CD14-positive monocyte (primary cell): ENCODE results near the gene NPM1. TPM values are rescaled to one million over a fixed set of nuclear protein-coding genes. Genes with fewer than 3 reads are reported as not detected.

Experiments used
- DNase-seq, 3 donors: peaks; one replicate each; pipeline ENCODE4 v3.0.0-alpha.2; 2011 to 2022
- H2AFZ ChIP-seq: 2 replicates; pipeline ENCODE4 v1.6.0; 2012; ENCODE audit warnings: mild to moderate bottlenecking, low read depth, low read length, inconsistent platforms; ENCODE audit not compliant: insufficient read depth, poor library complexity, severe bottlenecking
- H3K27ac ChIP-seq, 2 donors: 1 replicate in 1 of 2; 2 replicates in 1 of 2; pipeline ENCODE4 v1.5.1; 2012 to 2013; ENCODE audit warnings: low read length in 2 of 2, control low read depth in 1 of 2, inconsistent platforms in 1 of 2, low read depth in 1 of 2, mild to moderate bottlenecking in 1 of 2
- H3K27me3 ChIP-seq, 2 donors: one replicate each; pipeline versions ENCODE4 v1.6.0 to v1.6.1; 2011 to 2013; ENCODE audit warnings: low read length in 2 of 2; ENCODE audit not compliant: control insufficient read depth in 2 of 2, insufficient read depth in 2 of 2
- H3K36me3 ChIP-seq, 2 donors: replicated peaks in 1 of 2; 1 replicate in 1 of 2; 2 replicates in 1 of 2; pipeline versions ENCODE4 v1.5.1 to v1.6.1; 2012 to 2013; ENCODE audit warnings: low read length in 2 of 2, control low read depth in 1 of 2, inconsistent platforms in 1 of 2, mild to moderate bottlenecking in 1 of 2; ENCODE audit not compliant: insufficient read depth in 2 of 2, control insufficient read depth in 1 of 2
- H3K4me1 ChIP-seq, 2 donors: 1 replicate in 1 of 2; 2 replicates in 1 of 2; pipeline versions ENCODE4 v1.5.1 to v1.6.1; 2012 to 2013; ENCODE audit warnings: low read length in 2 of 2, control low read depth in 1 of 2, inconsistent platforms in 1 of 2, mild to moderate bottlenecking in 1 of 2, moderate library complexity in 1 of 2; ENCODE audit not compliant: insufficient read depth in 2 of 2, control insufficient read depth in 1 of 2
- H3K4me2 ChIP-seq: replicated peaks from 2 replicates; pipeline ENCODE3; 2012; ENCODE audit warnings: low read length, moderate library complexity, mild to moderate bottlenecking; ENCODE audit not compliant: poor library complexity, severe bottlenecking; ENCODE audit errors: extremely low read depth
- H3K4me3 ChIP-seq, 3 experiments: fragments of 200-600 bp in 1 of 3; sonication (generic) in 1 of 3; replicated peaks in 1 of 3; 1 replicate in 2 of 3; 2 replicates in 1 of 3; pipeline ENCODE4 v1.5.1; 2011 to 2013; ENCODE audit warnings: low read length in 3 of 3, mild to moderate bottlenecking in 3 of 3, control low read depth in 2 of 3, low read depth in 2 of 3, inconsistent platforms in 1 of 3, moderate library complexity in 1 of 3
- H3K79me2 ChIP-seq: 2 replicates; pipeline ENCODE4 v1.6.0; 2012; ENCODE audit warnings: mild to moderate bottlenecking, control low read depth, inconsistent platforms, low read length, moderate library complexity; ENCODE audit not compliant: insufficient read depth
- H3K9ac ChIP-seq: 2 replicates; pipeline ENCODE4 v1.6.0; 2017; ENCODE audit warnings: low read length, mild to moderate bottlenecking; ENCODE audit not compliant: insufficient read depth, poor library complexity, severe bottlenecking
- H3K9me3 ChIP-seq, 2 donors: replicated peaks in 1 of 2; 1 replicate in 1 of 2; 2 replicates in 1 of 2; pipeline versions ENCODE4 v1.5.1 to v1.6.1; 2012 to 2013; ENCODE audit warnings: low read length in 2 of 2, control low read depth in 1 of 2; ENCODE audit not compliant: control insufficient read depth in 1 of 2, insufficient read depth in 1 of 2
- H4K20me1 ChIP-seq: 2 replicates; pipeline ENCODE4 v1.6.0; 2012; ENCODE audit warnings: mild to moderate bottlenecking, low read length, control low read depth, moderate library complexity; ENCODE audit not compliant: insufficient read depth
- H3K27ac Mint-ChIP-seq, 7 donors: one replicate each; pipeline ENCODE4 v1.8.0; 2020; ENCODE audit warnings: mild to moderate bottlenecking in 7 of 7, mixed read lengths in 7 of 7, moderate library complexity in 6 of 7, inconsistent platforms in 2 of 7
- H3K27me3 Mint-ChIP-seq, 3 donors: one replicate each; pipeline ENCODE4 v1.8.0; 2021 to 2022; ENCODE audit warnings: low read depth in 3 of 3, mild to moderate bottlenecking in 3 of 3, mixed read lengths in 3 of 3, moderate library complexity in 3 of 3, inconsistent platforms in 1 of 3
- H3K36me3 Mint-ChIP-seq, 2 donors: one replicate each; pipeline ENCODE4 v1.8.0; 2020; ENCODE audit warnings: mixed read lengths in 2 of 2, inconsistent platforms in 1 of 2, mild to moderate bottlenecking in 1 of 2
- H3K4me1 Mint-ChIP-seq: one replicate; pipeline ENCODE4 v1.8.0; 2020; ENCODE audit warnings: mild to moderate bottlenecking, mixed read lengths
- H3K4me3 Mint-ChIP-seq, 2 donors: one replicate each; pipeline ENCODE4 v1.8.0; 2020; ENCODE audit warnings: mild to moderate bottlenecking in 2 of 2, mixed read lengths in 2 of 2, moderate library complexity in 1 of 2
- H3K9me3 Mint-ChIP-seq, 7 donors: one replicate each; pipeline ENCODE4 v1.8.0; 2020 to 2022; ENCODE audit warnings: mixed read lengths in 7 of 7, mild to moderate bottlenecking in 6 of 7, moderate library complexity in 6 of 7, inconsistent platforms in 2 of 7
- WGBS: methylation state at CpG from one replicate; pipeline ENCODE4 v1.1.5; 2013; ENCODE audit warnings: missing lambda C conversion rate; ENCODE audit not compliant: insufficient coverage; 5-methylcytosine and 5-hydroxymethylcytosine counted together
- intact Hi-C, 2 donors: fragments of 100-400 bp; cut with micrococcal nuclease; formaldehyde crosslinking; loops; one replicate each; pipeline versions ENCODE4 v1.15.0 to v1.15.1; 2023
- polyA plus RNA-seq, 3 donors: library from polyadenylated mRNA; depleted of rRNA in 1 of 3; unstranded in 2 of 3; stranded (reverse) in 1 of 3; fragments of 300-500 nt in 2 of 3; fragments of >200 nt in 1 of 3; fragmentation: Illumina TruSeq in 2 of 3; gene quantifications; 1 replicate in 2 of 3; 2 replicates in 1 of 3; pipeline ENCODE4 v1.2.3, GENCODE V29; 2012 to 2021
- TF ChIP-seq, protein P1 (sequence below): fragments of 200-600 bp; IDR thresholded peaks from one replicate; pipeline ENCODE4 v1.8.0; 2022; ENCODE audit warnings: antibody characterized with exemption, mild to moderate bottlenecking

NPM1 gene
- polyA plus RNA-seq, 3 donors: 102 to 191 (median 188) TPM

DNA sequence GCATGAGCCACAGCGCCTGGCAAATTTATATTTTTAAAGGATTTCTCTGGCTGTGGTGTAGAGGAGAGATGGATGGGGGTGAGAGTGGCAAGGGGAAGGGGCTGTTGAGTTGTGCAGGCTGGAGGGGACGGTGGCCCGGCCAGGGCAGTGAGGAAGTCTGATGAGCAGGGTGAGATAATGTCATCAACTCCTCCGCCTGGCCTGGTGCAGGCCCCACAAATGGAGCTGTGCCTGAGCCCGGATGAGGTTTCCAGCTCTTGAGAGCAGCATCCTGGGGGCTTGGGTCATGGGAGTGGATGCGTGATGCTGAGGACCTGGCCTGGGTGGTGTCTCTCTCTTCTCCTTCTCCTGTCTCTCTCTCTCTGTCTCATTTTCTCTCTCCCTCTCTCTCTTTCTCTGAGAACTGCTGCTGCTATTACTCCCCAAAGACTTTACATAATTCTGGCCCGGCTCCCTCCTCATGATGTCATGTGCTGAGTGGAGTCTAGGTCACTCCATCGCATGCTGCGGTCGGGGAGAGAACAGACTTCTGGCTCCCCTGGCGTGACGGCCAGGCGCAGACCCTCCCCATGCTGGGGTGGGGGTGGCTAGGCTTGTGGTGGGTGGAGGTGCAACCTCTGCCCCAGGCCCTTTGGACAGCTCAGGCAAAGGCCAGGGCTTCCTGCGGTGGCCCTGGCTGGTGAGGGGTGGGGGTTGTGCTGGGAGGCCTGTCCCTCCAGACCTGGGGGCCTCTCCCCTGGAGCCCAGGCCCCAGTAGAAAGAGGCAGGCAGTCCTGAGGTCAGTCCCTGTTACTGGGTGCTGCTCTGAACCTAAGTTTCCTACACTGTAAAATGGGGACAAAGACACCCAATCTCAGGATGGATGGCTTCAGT is 58.2 kb downstream of the NPM1 start:
- Histone ChIP-seq H3K4me1 (peaks cover 0 to 8% of the 10 kb centered on the region in 2 donors), H3K27ac (no peak overlapping the region), H3K27me3 (peaks cover 3 to 14% of the 10 kb centered on the region in 2 donors), H3K4me3 (no peak overlapping the region), H3K4me2 (no peak overlapping the region), H3K79me2 (no peaks in the 10 kb centered on the region), H3K36me3 (no peaks in the 10 kb centered on the region), H3K9ac (no peak overlapping the region), H4K20me1 (no peaks in the 10 kb centered on the region), H3K9me3 (no peaks in the 10 kb centered on the region), H2AFZ (no peak overlapping the region)
- TF ChIP-seq, protein P1, sequence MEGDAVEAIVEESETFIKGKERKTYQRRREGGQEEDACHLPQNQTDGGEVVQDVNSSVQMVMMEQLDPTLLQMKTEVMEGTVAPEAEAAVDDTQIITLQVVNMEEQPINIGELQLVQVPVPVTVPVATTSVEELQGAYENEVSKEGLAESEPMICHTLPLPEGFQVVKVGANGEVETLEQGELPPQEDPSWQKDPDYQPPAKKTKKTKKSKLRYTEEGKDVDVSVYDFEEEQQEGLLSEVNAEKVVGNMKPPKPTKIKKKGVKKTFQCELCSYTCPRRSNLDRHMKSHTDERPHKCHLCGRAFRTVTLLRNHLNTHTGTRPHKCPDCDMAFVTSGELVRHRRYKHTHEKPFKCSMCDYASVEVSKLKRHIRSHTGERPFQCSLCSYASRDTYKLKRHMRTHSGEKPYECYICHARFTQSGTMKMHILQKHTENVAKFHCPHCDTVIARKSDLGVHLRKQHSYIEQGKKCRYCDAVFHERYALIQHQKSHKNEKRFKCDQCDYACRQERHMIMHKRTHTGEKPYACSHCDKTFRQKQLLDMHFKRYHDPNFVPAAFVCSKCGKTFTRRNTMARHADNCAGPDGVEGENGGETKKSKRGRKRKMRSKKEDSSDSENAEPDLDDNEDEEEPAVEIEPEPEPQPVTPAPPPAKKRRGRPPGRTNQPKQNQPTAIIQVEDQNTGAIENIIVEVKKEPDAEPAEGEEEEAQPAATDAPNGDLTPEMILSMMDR: no peak
- H3K27me3 Mint-ChIP-seq: peaks cover 14 to 36% (median 28%) of the 10 kb centered on the region in 3 donors
- H3K36me3 Mint-ChIP-seq: no peaks in the 10 kb centered on the region
- H3K4me1 Mint-ChIP-seq: peaks cover 8% of the 10 kb centered on the region
- no peak overlapping the region for H3K27ac Mint-ChIP-seq
- WGBS: 98% methylated on average over 12 of the region's 14 CpGs
- no peak overlapping the region for H3K4me3 Mint-ChIP-seq
- intact Hi-C loops: no loop called here
- H3K9me3 Mint-ChIP-seq: peaks cover 0 to 2% (median 0%) of the 10 kb centered on the region in 7 donors
- DNase-seq: no peak

DNA sequence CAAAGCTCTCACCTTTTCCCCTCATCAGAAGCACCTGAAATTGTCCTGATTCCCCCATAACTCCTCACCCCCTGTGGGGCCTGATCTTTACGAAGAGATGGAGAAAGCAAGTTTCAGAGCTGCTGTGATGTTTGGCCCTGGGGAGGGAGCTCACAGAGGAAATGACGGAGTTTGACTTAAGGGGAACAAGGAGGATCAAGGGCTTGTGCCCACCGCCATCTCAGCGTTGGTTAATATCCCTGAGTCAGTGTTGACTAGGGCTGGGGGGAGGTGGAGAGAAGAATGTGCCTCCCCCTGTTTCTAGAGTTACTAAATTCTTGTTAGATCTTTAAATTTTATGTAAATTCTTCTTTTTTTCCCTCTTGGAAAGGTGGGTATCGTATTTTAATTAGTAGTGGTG is 59.6 kb downstream of the NPM1 start:
- Mint-ChIP-seq H3K27ac (no peak overlapping the region), H3K4me1 (peaks cover 12% of the 10 kb centered on the region), H3K4me3 (no peak overlapping the region), H3K36me3 (no peaks in the 10 kb centered on the region), H3K27me3 (peaks cover 26 to 48% (median 38%) of the 10 kb centered on the region in 3 donors), H3K9me3 (peaks cover 0 to 2% (median 0%) of the 10 kb centered on the region in 7 donors)
- H3K9ac ChIP-seq: no peak overlapping the region
- no peak overlapping the region for H3K27ac ChIP-seq
- WGBS: 57% methylated on average over 1 of the region's 5 CpGs
- H3K79me2 ChIP-seq: no peaks in the 10 kb centered on the region
- peaks cover 3 to 25% of the 10 kb centered on the region in 2 donors for H3K27me3 ChIP-seq
- TF ChIP-seq, protein P1: no peak
- H3K4me1 ChIP-seq: peaks cover 2 to 14% of the 10 kb centered on the region in 2 donors
- H3K4me2 ChIP-seq: no peak overlapping the region
- H3K9me3 ChIP-seq: no peaks in the 10 kb centered on the region
- DNase-seq: no peak
- intact Hi-C loops: no loop called here
- no peaks in the 10 kb centered on the region for H3K36me3 ChIP-seq
- H3K4me3 ChIP-seq: no peak overlapping the region
- H2AFZ ChIP-seq: no peak overlapping the region
- no peaks in the 10 kb centered on the region for H4K20me1 ChIP-seq
